ENCODE measurements around the gene SLC22A2.

DNA sequence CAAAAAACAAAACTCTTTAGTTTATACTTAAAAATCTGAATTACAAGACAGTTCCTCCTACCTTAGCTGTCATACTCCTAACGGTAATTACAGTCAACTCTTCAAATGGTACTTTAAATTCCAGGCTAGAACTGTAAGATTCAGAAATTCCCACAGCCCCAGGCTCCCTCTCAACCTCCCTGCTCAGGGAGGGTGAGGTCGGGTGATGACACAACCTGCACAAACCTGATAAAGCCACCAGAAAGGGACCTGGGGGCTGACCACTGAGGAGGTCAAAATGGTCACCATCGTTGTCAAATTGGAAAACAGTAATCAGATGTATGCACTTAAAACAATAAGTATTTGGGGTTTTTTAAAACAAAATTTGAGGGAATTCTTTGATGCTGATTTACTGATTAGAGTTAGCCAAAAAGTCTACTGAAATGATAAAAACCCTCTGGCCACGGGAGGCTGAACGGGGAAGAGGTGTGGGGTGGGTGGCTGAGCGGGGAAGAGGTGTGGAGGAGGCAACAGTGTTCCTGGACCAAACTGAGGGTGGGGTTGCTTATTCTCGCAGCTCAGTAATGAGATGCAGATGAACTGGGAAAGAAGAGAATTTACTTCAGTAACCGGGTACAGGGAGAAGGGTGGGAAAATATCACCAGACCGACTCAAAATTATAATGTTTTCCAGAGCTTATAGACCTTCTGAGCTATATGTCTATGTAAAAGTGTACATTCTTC is 84.7 kb downstream of the SLC22A2 start:
- no peak for TF ChIP-seq POLR2AphosphoS5 (IDR thresholded peaks at IDR 0.05; ENCODE audit: low read depth, low read length)
- TF ChIP-seq SIN3A (IDR thresholded peaks at IDR 0.05; ENCODE audit: borderline replicate concordance, insufficient read depth, low read length) = no peak
- TF ChIP-seq FOXP2 (optimal IDR thresholded peaks at IDR 0.05; ENCODE audit: borderline replicate concordance, extremely low read depth, extremely low read length, insufficient read depth) = no peak
- no peak for TF ChIP-seq TAF1 (IDR thresholded peaks at IDR 0.05; ENCODE audit: borderline replicate concordance, insufficient read depth, low read length)
- TF ChIP-seq REST (IDR thresholded peaks at IDR 0.05; ENCODE audit: insufficient read depth in 1 of 2, low read depth in 2 of 2, low read length in 2 of 2) = no peak
